ENCODE results near the gene CLDN25. TPM values are rescaled to one million over a fixed set of nuclear protein-coding genes. Genes with fewer than 3 reads are reported as not detected.

CLDN25 gene
- total RNA-seq, 2 donors from 2014 or later = not detected

DNA sequence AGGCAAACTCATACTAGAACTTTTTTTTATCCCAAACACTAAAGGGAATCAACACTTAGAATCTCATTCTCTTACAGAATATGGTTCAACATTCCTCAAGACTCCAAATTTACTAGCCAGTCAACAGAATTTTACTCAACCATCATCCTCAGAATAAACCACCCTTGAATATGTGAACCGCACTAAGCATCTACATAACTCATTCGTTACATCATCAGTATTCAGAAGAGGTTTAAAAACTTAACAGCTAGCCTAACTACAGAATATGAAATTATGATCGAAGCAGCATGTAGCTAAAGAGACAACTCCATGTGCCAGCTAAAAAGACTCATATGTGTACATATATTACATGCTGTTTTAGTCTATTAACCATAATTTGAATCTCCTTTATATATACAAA, 47.9 kb downstream of the CLDN25 start:
- intact Hi-C loops (cut with DNase I) = no loop called here
- DNase-seq (ENCODE audit: low spot score) = no peak
- Histone ChIP-seq H3K9me3 (no peaks in the 10 kb centered on the region), H3K36me3 (no peaks in the 10 kb centered on the region), H3K4me1 (replicated peaks) (no peaks in the 10 kb centered on the region), H3K4me3 (no peak overlapping the region), H3K27me3 (replicated peaks; ENCODE audit: insufficient read depth) (no peaks in the 10 kb centered on the region), H3K27ac (no peak overlapping the region)
- no peak for TF ChIP-seq POLR2A (IDR thresholded peaks at IDR 0.05)
- no peak for TF ChIP-seq POLR2AphosphoS5 (IDR thresholded peaks at IDR 0.05)
- TF ChIP-seq, protein P1, sequence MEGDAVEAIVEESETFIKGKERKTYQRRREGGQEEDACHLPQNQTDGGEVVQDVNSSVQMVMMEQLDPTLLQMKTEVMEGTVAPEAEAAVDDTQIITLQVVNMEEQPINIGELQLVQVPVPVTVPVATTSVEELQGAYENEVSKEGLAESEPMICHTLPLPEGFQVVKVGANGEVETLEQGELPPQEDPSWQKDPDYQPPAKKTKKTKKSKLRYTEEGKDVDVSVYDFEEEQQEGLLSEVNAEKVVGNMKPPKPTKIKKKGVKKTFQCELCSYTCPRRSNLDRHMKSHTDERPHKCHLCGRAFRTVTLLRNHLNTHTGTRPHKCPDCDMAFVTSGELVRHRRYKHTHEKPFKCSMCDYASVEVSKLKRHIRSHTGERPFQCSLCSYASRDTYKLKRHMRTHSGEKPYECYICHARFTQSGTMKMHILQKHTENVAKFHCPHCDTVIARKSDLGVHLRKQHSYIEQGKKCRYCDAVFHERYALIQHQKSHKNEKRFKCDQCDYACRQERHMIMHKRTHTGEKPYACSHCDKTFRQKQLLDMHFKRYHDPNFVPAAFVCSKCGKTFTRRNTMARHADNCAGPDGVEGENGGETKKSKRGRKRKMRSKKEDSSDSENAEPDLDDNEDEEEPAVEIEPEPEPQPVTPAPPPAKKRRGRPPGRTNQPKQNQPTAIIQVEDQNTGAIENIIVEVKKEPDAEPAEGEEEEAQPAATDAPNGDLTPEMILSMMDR (IDR thresholded peaks at IDR 0.05) = no peak
- 97% methylated on average over 3 of the region's 3 CpGs for WGBS

DNA sequence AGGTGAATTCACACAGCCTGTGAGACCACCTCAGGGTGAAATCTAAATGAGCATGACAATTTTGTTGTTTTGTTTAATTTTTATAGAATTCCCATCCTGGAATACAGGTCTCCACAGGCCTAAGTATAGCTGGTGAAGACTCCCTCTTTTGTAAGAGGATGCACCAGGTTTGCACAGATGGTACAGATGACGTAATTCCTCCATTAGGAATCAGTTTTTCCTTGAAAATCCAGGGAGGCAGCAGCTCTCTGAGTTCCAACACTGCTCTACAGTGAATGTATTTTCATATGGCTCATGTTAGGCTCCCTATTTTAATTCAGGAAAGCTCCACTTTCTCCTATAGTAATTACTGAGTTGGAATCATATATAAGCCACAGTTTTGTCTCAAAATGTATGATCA, 48.6 kb downstream of the CLDN25 start:
- 95% methylated on average over 1 of the region's 1 CpG for WGBS
- H3K27ac ChIP-seq = no peak overlapping the region
- no peaks in the 10 kb centered on the region for H3K4me1 ChIP-seq (replicated peaks)
- no peaks in the 10 kb centered on the region for H3K27me3 ChIP-seq (replicated peaks; ENCODE audit: insufficient read depth)
- no peaks in the 10 kb centered on the region for H3K9me3 ChIP-seq
- no peak overlapping the region for H3K4me3 ChIP-seq
- no peak for DNase-seq (ENCODE audit: low spot score)
- TF ChIP-seq, protein P1 (IDR thresholded peaks at IDR 0.05) = no peak
- no peak for TF ChIP-seq POLR2AphosphoS5 (IDR thresholded peaks at IDR 0.05)
- no peak for TF ChIP-seq POLR2A (IDR thresholded peaks at IDR 0.05)
- H3K36me3 ChIP-seq = no peaks in the 10 kb centered on the region
- intact Hi-C loops (cut with DNase I) = no loop called here

DNA sequence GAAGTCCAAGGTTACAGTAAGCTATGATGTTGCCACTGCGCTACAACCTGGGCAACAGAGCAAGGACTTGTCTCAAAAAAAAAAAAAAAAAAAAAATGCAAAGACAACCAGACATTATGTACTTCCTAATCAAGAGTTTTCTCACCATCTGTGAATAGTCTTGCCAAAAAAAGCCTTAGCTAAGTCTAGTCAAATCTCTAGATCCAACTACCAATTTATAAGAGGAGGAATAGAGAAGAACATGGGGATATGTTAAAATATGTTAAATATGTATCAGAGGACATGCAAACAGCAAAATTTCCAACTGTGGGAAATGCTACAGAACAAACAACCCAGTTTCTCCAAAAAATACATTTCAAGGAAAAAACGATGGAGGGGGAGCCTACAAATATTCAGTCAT, 50.2 kb downstream of the CLDN25 start:
- H3K36me3 ChIP-seq = no peaks in the 10 kb centered on the region
- no peak for TF ChIP-seq POLR2AphosphoS5 (IDR thresholded peaks at IDR 0.05)
- TF ChIP-seq, protein P1 (IDR thresholded peaks at IDR 0.05) = no peak
- TF ChIP-seq POLR2A (IDR thresholded peaks at IDR 0.05) = no peak
- WGBS = 90% methylated on average over 2 of the region's 2 CpGs

More for the DNA sequence above, 50.2 kb downstream of the CLDN25 start:
- no peaks in the 10 kb centered on the region for H3K9me3 ChIP-seq
- no peak overlapping the region for H3K4me3 ChIP-seq
- no peaks in the 10 kb centered on the region for H3K4me1 ChIP-seq (replicated peaks)
- no peak for DNase-seq (ENCODE audit: low spot score)
- no peak overlapping the region for H3K27ac ChIP-seq
- intact Hi-C loops (cut with DNase I) = no loop called here
- H3K27me3 ChIP-seq (replicated peaks; ENCODE audit: insufficient read depth) = no peaks in the 10 kb centered on the region

Small RNAs within 50 kb of the gene (small RNA-seq; reads per million reads assigned to genes)
- gene LRRC37A13P (0 reads per million in 2 donors), gene RPS29P19 (0 reads per million in 2 donors)

Other genes with a start within 250 kb of the CLDN25 start
- gene TMPRSS5, start 73.5 kb upstream of the CLDN25 start, total RNA-seq = 1 to 10 TPM; 1.5 to 2.1 TPM
- 10 to 100 TPM; 10.2 to 11.6 TPM for gene ZW10, start 6.1 kb upstream of the CLDN25 start, total RNA-seq
- gene USP28, start 95.8 kb downstream of the CLDN25 start, total RNA-seq = 10 to 100 TPM; 28.9 to 31.5 TPM
- gene HTR3B, start 125.0 kb downstream of the CLDN25 start, total RNA-seq = not detected
- gene HTR3A, start 195.3 kb downstream of the CLDN25 start, total RNA-seq = not detected